Stimulated activated CD4-positive, alpha-beta T cell treated with anti-CD3 and anti-CD28 coated beads, TNF-alpha, amount 100 ng/mL, for 24 hours (primary cell): Measurements from ENCODE around the gene ZNF280D.

Source experiments
- DNase-seq, 3 experiments: peaks; one replicate each; pipeline ENCODE4 v3.0.0-alpha.2; 2020; ENCODE audit warnings: low read depth in 3 of 3

ZNF280D gene

DNA sequence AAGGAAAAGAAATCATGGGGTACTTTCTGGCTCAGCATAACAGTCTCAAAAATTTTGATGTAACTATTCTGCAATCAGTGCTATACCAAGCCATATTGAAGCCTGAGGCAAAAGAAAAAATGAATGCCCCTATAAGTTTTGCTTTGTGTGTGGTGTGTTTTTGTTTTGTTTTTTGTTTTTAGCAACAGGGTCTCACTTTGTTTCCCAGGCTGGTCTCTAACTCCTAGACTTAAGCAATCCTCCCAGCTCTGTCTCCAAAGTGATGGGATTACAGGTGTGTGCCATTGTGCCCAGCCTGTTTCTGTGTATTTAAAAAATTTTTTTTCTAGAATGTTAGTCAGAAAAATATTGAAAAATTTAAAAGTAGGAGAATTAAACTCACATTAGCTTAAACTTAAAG lies 93.2 kb downstream of the ZNF280D start:
- no peak for DNase-seq

DNA sequence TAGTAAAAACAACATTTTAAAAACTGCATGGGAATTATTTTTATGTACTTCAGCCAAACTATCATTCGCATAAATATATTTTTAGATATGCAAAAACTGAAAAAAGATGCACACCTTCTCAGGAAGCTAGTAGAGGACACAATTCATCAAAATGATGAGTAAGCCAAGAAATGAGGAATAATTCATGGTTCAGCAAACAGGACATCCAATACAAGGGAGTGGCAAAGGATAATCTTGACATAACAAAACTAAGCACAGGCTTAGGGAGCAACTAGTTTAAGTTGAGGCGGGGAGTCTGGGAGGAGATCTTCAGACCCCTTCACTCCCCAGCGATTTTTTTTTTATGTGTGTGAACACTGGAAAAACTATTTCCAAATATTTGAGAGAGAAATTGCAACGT lies 93.7 kb downstream of the ZNF280D start:
- no peak for DNase-seq

DNA sequence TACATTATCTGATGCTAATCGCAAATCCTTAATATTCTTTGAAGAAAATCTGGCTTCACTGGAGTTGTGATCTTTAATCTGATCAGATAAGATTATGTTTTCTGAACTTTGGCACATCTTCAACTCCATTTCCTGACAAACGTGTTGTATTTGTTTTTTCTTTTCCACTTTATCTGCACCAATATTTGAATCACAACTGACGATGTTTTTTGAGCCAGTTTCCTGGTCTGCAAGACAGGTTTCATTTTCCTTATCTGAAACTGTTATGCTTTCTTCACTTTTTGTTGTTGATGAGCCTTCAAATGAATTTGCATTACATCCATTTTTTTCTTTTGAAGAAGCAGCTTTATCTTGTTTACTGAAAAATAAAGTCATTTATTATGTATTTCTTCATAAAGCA lies 101.5 kb downstream of the ZNF280D start:
- DNase-seq, result no peak

DNA sequence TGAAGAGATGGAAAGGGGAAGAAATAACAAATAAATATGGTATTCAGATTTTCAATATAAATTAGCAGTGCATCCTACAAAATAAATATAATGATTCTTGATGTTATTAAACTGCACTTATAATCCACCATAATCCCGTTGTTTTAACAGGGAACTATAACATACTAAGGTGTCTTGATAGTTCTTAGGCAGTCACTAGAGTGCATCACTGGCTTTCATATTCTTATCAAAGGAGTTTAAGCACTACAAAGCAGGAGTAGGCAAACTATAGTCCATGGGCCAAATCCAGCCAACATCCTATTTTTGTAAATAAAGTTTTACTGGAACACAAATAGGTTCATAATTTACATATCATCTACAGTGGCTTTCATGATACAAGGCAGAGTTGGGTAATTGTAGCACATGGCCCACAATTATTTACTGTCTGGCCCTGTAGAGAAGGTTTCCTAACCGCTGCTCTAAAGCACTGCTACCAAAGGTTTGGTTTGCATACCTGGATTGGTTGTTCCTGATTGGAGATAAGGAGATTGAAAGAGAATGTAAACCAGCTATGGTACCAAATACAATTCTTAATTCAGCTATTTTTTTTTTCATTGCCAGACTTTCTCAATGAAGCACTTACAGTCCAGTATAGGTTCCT lies 104.3 kb downstream of the ZNF280D start:
- no peak for DNase-seq

DNA sequence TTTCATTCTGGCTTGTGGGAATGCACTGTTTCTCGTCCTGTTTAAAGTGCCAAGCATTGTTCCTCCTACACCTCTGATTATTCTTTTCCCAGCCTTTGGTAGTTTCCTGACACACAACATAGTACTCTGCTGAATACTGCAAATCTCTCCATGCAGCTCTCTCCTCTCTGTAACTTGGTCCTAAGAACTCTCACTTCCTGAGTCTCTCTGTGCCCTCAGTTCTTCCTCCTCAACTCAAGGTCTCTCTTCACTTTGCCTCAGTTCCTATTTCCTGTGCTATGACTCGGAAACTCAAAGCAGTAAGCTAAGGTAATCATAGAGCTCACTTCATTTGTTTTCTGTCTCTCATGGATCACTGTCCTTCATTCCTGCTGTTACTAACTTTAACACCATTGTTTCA lies 113.4 kb downstream of the ZNF280D start:
- DNase-seq, result no peak

DNA sequence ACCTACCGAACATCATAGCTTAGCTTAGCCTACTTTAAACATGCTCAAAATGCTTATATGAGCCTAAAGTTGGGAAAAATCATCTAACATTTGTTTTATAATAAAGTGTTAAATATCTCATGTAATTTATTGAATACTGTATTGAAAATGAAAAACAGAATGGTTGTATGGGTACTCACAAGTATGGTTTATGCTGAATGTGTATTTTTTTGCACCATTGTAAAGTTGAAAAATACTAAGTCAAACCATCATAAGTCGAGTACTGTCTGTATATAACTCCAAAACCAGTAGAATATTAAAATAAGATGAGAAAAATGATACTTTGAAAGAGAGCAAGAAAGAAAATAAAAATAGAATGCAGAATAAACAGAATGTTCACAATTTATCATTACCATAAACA lies 115.7 kb downstream of the ZNF280D start:
- DNase-seq, result no peak

DNA sequence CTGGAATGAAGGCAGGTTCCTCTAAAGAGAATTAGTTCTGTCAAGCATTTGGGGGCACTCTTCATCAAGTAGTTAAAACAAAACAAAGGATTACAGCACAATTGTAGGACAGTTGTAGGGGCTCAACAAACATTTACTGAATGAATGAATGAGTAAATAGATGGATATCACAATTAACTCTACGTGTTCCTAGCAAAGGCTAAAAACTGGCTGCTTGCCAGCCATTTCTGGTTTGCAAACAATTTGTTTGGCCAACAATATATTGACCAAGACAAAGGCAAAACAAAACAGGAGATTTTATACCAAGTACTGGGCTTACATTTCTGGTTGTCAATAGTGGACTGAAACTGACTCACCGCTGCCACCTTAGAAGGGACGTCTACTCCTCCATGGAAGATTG lies 116.8 kb downstream of the ZNF280D start:
- DNase-seq, result no peak

DNA sequence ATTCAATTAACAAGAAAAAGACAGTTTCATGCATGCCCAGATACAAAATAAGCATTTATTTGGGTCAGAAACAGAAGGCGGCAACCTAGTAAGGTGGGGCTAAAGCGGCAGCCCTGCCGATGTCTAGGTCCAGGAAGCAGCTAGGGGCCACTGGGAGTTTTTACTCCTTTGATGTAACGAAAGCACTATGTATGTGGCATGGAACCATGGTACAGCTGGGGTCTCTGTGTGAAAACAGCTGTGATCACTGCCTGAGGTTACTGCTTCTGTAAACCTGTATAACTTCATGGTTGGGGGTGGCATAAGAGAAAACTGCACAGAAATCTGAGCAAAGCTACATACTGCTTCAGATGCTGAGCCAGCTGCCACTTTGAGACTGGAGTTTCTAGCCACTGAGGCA lies 119.5 kb downstream of the ZNF280D start:
- no peak for DNase-seq

DNA sequence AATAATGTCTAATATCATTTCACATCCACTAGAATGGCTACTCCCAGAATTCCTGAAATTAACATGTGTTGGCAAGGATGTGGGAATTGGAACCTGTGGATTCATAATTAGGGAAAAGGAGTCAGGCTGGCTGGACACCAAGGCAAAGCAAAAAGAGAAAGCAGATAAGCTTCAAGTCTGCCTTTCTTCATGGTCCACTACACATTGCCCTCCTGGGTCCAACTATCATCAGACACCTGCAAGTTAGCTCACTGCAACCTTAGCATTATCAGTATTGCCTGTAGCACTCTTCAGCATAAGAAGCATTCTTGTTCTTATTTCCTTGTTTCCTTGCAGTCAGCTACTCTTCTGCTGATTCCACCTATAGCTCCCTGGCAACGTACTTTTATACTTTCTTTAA lies 124.3 kb downstream of the ZNF280D start:
- DNase-seq, result no peak

DNA sequence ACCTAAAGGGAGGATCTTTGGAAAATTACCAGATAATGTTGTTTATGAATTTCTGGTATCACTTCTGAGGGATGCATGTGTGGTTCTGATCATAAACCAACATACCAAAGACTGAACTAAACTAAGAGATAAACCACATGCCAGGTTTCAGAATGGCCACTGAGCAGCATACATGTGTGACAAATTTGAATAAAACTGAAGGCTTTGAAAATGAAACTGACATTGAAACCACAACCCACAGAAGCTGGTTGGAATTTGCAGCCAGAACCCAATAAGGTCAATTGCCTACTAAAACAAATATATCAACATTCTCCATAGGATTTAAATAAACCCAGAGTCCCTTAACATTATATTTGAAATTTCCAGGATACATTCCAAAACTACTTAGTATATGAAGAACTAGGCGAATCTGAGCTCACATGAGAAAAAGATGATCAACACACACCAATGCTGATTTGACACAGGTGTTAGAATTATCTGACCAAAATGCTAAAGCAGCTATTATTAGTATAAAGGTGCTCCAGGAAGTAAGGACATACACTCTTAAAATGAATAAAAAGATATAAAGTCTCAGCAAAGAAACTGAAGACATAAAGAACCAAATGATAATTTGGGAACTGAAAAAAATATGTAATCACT lies 125.0 kb downstream of the ZNF280D start:
- no peak for DNase-seq

DNA sequence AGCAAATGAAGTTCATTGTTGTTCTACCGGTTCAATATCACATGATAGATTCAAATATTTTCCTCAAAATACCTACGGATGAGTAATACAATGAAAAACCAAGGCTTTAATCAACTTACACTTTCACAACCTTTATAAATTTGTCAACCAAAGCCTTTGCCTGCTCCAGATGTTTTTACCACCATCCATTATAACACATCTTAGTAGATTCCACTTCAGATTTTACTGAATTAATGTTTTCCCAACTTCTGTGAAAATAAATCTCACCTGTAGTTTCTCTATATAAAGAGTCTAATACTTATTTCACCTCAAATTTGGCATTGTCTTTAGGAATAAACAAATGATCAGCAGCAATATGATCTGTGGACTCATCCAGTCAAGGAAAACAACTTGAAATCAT lies 131.1 kb downstream of the ZNF280D start:
- DNase-seq, result no peak

DNA sequence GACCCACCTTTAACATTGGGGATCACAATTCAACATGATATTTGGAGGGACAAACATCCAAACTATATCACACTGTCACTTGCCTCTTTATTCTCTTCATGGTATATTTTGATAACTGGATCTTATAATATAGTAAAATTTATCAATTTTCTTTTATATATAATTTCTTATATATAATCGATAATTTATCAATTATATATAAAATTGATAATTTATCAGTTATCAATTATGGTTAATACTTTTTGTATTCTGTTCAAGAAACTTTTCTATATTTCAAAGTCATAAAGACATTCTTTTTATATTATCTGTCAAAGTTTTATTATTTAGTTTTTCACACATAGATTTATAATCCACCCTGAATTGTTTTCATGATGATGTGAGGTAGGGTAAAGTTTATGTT lies 132.9 kb downstream of the ZNF280D start:
- DNase-seq, result no peak

DNA sequence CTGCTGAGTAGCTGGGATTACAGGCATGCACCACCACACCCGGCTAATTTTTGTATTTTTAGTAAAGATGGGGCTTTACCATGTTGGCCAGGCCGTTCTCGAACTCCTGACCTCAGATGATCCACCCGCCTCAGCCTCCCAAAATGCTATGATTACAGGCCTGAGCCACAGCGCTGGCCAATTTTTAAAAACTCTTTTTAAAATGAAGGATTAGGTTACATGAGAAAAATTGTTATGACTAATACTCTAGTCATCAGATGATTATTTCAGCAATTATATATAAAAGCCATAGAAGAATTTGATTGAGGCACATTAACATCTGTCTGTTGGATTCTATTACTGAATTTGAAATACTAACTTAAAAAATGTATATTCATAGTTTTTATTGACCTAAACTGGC lies 134.3 kb downstream of the ZNF280D start:
- DNase-seq, result no peak

DNA sequence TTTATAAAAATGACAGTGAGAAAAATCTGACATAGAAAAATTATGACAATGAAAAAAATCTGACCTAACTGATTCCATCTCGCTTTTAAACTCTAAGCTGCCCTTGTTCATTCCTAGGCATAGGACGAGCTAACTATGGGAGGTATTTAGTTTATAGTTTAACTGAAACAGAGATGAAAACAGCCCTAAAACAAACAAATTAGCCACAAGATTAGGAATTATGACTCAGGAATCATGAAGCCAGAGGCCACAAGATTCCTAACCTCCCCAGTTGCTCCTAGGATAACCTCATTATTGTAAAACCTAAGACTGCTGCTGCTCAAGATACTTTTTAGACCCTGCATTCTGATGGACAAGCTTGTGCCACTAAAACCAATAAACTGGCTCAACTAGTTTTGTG lies 145.6 kb downstream of the ZNF280D start:
- no peak for DNase-seq

DNA sequence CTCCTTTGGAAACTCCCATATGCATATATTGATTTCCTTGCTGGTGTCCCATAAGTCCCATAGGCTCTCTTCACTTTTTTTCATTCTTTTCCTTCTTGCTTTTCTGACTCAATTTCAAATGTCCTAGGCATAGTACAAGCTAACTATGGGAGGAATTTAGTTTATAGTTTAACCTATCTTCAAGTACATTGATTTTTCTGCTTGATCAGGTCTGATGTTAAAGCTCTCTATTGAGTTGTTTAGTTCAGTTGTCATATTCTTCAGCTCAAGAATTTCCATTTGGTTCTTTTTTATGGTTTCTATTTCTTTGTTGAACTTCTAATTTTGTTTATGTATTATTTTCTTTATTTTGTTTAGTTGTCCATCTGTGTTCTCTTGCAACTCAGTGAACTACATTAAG lies 147.1 kb downstream of the ZNF280D start:
- no peak for DNase-seq

DNA sequence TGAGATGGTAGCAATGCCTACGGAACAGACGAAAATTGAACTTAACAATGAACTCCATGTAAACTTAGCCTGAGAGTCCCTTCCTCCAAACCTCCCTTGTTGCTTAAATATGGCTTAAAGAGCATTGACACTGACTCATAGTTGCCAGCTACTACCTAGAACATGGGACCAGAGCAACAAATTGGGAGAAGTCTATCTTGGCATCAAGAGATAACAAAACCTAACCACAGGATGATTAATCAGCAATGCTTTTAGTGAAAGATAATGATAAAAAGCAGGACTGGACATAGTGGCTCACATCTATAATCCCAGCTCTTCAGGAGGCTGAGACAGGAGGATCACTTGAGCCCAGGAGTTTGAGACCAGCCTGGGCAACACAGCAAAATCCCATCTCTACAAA lies 150.5 kb downstream of the ZNF280D start:
- no peak for DNase-seq
